ENCODE measurements around the gene SCIMP. TPM values are rescaled to one million over a fixed set of nuclear protein-coding genes. Genes with fewer than 3 reads are reported as not detected.
"Not testable (repeated sequence)": the region's sequence is repeated elsewhere in the genome, so short reads cannot be mapped to it uniquely, and the experiment has no call there.

The SCIMP gene
- polyA plus RNA-seq, 1 of the 3 experiments (the other 2 are of a cell fraction), result not detected

DNA sequence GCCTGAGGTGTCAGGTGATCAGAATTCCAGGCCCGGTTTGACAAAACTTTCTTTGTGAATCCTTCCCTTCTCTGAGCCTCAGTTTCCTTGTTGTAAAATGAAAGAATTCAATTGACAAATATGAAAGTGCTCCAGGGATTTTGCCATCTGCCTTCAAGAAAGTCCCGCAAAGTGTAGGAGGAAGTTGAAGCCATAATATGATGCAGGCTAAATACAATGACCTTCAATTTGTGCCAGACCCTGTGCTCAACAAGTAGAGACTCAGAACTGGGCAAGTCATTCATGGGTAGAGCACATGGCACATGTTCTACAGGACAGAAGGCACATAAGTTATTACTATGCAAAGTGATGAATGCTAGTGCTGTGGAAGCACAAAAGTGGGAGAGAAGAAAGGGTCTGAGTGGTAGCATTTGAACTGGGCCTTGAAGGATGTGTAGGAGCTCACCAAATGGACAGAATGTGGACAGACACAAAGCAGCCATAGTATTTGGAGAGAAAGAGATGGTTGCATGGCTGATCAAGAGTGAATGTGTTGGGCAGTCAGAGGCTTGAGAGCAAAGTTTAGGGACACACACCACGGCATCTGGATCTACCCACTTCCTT, 2.4 kb upstream of the SCIMP start:
- Histone ChIP-seq H3K4me3 (ENCODE audit: low read depth in 2 of 2, low read length in 1 of 2) (no peak overlapping the region), H3K9me2 (no peaks in the 10 kb centered on the region), H3K27ac (ENCODE audit: low read depth in 2 of 2, low read length in 1 of 2) (no peak overlapping the region), H3K36me3 (replicated peaks in 1 of 2; ENCODE audit: control insufficient read depth in 1 of 2, insufficient read depth in 2 of 2, low read length in 1 of 2) (no peaks in the 10 kb centered on the region), H3K9ac (no peak overlapping the region), H3K4me1 (ENCODE audit: control insufficient read depth in 1 of 2, insufficient read depth in 2 of 2, low read depth in 1 of 2, low read length in 1 of 2) (no peaks in the 10 kb centered on the region), H3K27me3 (ENCODE audit: insufficient read depth) (no peaks in the 10 kb centered on the region), H4K20me1 (ENCODE audit: insufficient read depth) (no peaks in the 10 kb centered on the region), H3F3A (replicated peaks; ENCODE audit: insufficient read depth) (no peaks in the 10 kb centered on the region), H3K9me3 (no peaks in the 10 kb centered on the region), H2AFZ (ENCODE audit: low read depth) (no peak overlapping the region), H3K4me2 (no peak overlapping the region), H3K79me2 (ENCODE audit: insufficient read depth) (no peaks in the 10 kb centered on the region)
- ChIA-PET CTCF (interaction anchor here (0.7 to 3.7 kb wide), 4 partner anchors 11 to 202 kb away, joined by 3 to 14 read pairs (median 3); no protein-coding TSS in a partner anchor), POLR2A (interaction anchor here (0.5 kb wide), 1 partner anchor 11 kb away, joined by 3 read pairs; no protein-coding TSS in a partner anchor)
- 87% methylated on average over 3 of the region's 3 CpGs for WGBS (ENCODE audit: low lambda C conversion rate)
- DNase-seq, result no peak
- TF ChIP-seq NRF1 (IDR thresholded peaks at IDR 0.05; ENCODE audit: low read depth, low read length), result no peak
- TF ChIP-seq MEF2A (IDR thresholded peaks at IDR 0.05; ENCODE audit: borderline replicate concordance, low read depth), result no peak
- TF ChIP-seq POLR2AphosphoS5 (IDR thresholded peaks at IDR 0.05; ENCODE audit: low read depth, low read length), result no peak
- no peak for TF ChIP-seq GABPA (IDR thresholded peaks at IDR 0.05; ENCODE audit: low read depth)
- no peak for TF ChIP-seq SIN3A (IDR thresholded peaks at IDR 0.05; ENCODE audit: borderline replicate concordance, low read depth, low read length)
- TF ChIP-seq NFIC (IDR thresholded peaks at IDR 0.05; ENCODE audit: borderline replicate concordance), result no peak
- TF ChIP-seq ELF1 (IDR thresholded peaks at IDR 0.05), result no peak
- TF ChIP-seq, protein P1, sequence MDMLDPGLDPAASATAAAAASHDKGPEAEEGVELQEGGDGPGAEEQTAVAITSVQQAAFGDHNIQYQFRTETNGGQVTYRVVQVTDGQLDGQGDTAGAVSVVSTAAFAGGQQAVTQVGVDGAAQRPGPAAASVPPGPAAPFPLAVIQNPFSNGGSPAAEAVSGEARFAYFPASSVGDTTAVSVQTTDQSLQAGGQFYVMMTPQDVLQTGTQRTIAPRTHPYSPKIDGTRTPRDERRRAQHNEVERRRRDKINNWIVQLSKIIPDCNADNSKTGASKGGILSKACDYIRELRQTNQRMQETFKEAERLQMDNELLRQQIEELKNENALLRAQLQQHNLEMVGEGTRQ (IDR thresholded peaks at IDR 0.05; ENCODE audit: borderline replicate concordance, low read depth, low read length), result no peak
- TF ChIP-seq, protein P2, sequence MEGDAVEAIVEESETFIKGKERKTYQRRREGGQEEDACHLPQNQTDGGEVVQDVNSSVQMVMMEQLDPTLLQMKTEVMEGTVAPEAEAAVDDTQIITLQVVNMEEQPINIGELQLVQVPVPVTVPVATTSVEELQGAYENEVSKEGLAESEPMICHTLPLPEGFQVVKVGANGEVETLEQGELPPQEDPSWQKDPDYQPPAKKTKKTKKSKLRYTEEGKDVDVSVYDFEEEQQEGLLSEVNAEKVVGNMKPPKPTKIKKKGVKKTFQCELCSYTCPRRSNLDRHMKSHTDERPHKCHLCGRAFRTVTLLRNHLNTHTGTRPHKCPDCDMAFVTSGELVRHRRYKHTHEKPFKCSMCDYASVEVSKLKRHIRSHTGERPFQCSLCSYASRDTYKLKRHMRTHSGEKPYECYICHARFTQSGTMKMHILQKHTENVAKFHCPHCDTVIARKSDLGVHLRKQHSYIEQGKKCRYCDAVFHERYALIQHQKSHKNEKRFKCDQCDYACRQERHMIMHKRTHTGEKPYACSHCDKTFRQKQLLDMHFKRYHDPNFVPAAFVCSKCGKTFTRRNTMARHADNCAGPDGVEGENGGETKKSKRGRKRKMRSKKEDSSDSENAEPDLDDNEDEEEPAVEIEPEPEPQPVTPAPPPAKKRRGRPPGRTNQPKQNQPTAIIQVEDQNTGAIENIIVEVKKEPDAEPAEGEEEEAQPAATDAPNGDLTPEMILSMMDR (IDR thresholded peaks at IDR 0.05), result no peak
- TF ChIP-seq GATA2 (CRISPR knock-in tag; IDR thresholded peaks at IDR 0.05), result no peak
- TF ChIP-seq, protein P3, sequence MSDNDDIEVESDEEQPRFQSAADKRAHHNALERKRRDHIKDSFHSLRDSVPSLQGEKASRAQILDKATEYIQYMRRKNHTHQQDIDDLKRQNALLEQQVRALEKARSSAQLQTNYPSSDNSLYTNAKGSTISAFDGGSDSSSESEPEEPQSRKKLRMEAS (IDR thresholded peaks at IDR 0.05; ENCODE audit: low read depth), result no peak
- TF ChIP-seq FOXM1 (IDR thresholded peaks at IDR 0.05; ENCODE audit: low read depth), result no peak

DNA sequence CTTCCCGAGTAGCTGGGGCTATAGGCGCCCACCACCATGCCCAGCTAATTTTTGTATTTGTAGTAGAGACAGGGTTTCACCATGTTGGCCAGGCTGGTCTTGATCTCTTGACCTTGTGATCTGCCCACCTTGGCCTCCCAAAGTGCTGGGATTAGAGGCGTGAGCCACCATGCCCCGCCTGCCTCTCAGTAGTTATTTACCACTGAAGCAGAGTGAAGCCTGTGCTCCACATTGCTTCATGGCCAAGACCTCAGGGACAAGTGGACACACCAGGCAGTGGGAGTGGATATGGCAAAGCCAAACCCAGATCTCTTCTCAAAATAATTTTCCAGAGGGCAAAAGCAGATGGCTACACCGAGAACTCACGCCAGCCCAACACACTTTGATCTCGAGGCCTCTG, 1.2 kb downstream of the SCIMP start:
- H3K9me3 ChIP-seq; H4K20me1 ChIP-seq (ENCODE audit: insufficient read depth); H2AFZ ChIP-seq (ENCODE audit: low read depth); H3K4me2 ChIP-seq; H3K36me3 ChIP-seq (replicated peaks in 1 of 2; ENCODE audit: control insufficient read depth in 1 of 2, insufficient read depth in 2 of 2, low read length in 1 of 2); H3K79me2 ChIP-seq (ENCODE audit: insufficient read depth); CTCF ChIA-PET; H3K9me2 ChIP-seq; POLR2A ChIA-PET; H3F3A ChIP-seq (replicated peaks; ENCODE audit: insufficient read depth); H3K27me3 ChIP-seq (ENCODE audit: insufficient read depth); H3K9ac ChIP-seq; H3K27ac ChIP-seq (ENCODE audit: low read depth in 2 of 2, low read length in 1 of 2); H3K4me3 ChIP-seq (ENCODE audit: low read depth in 2 of 2, low read length in 1 of 2); H3K4me1 ChIP-seq (ENCODE audit: control insufficient read depth in 1 of 2, insufficient read depth in 2 of 2, low read depth in 1 of 2, low read length in 1 of 2); DNase-seq: not testable (repeated sequence)
- WGBS (ENCODE audit: low lambda C conversion rate), result 98% methylated on average over 6 of the region's 7 CpGs
